Left ventricle myocardium inferior (tissue), 1 donor: ENCODE data around the gene MAP3K7CL. TPM values are rescaled to one million over a fixed set of nuclear protein-coding genes. Genes with fewer than 3 reads are reported as not detected.

Source experiments
- DNase-seq: peaks from one replicate; pipeline ENCODE4 v3.0.0-alpha.2; 2020
- H3K27ac ChIP-seq: fragments of 200-600 bp; replicated peaks from 2 replicates; pipeline ENCODE4 v1.8.0; 2021
- H3K27me3 ChIP-seq: fragments of 200-600 bp; 2 replicates; pipeline ENCODE4 v1.8.0; 2021; ENCODE audit warnings: low read depth
- H3K36me3 ChIP-seq: fragments of 200-600 bp; 2 replicates; pipeline ENCODE4 v1.8.0; 2021
- H3K4me1 ChIP-seq: fragments of 200-600 bp; 2 replicates; pipeline ENCODE4 v1.8.0; 2021
- H3K4me3 ChIP-seq: fragments of 200-600 bp; 2 replicates; pipeline ENCODE4 v1.8.0; 2021; ENCODE audit warnings: mild to moderate bottlenecking, moderate library complexity
- H3K9me3 ChIP-seq: fragments of 200-600 bp; replicated peaks from 2 replicates; pipeline ENCODE4 v1.8.0; 2021
- intact Hi-C: fragments of 100-400 bp; cut with micrococcal nuclease; formaldehyde crosslinking; loops from one replicate; pipeline ENCODE4 v1.11.0; 2022
- total RNA-seq: library from RNA; stranded (reverse); fragmentation: NEBNext Ultra II Directional; extraction: Animal tissue kit (Norgen Biotek cat#: 25700); gene quantifications from one replicate; pipeline ENCODE4 v1.2.1, GENCODE V29; 2021
- TF ChIP-seq, protein P1 (sequence below): fragments of 200-600 bp; IDR thresholded peaks from 2 replicates; pipeline ENCODE4 v1.8.0; 2021; ENCODE audit warnings: antibody characterized with exemption, mild to moderate bottlenecking, borderline replicate concordance
- donor health status: DM: no; HTN: yes; CAD: no; lungs with severe emphysema.

MAP3K7CL gene
- total RNA-seq, 1 donor from 2014 or later: 2.1 TPM

- no peaks in the 10 kb centered on the region for H3K9me3 ChIP-seq
- H3K27me3 ChIP-seq: no peaks in the 10 kb centered on the region
- TF ChIP-seq, protein P1, sequence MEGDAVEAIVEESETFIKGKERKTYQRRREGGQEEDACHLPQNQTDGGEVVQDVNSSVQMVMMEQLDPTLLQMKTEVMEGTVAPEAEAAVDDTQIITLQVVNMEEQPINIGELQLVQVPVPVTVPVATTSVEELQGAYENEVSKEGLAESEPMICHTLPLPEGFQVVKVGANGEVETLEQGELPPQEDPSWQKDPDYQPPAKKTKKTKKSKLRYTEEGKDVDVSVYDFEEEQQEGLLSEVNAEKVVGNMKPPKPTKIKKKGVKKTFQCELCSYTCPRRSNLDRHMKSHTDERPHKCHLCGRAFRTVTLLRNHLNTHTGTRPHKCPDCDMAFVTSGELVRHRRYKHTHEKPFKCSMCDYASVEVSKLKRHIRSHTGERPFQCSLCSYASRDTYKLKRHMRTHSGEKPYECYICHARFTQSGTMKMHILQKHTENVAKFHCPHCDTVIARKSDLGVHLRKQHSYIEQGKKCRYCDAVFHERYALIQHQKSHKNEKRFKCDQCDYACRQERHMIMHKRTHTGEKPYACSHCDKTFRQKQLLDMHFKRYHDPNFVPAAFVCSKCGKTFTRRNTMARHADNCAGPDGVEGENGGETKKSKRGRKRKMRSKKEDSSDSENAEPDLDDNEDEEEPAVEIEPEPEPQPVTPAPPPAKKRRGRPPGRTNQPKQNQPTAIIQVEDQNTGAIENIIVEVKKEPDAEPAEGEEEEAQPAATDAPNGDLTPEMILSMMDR: no peak
- H3K27ac ChIP-seq: no peak overlapping the region
- peaks cover 21% of the 10 kb centered on the region for H3K4me1 ChIP-seq
- intact Hi-C loops: no loop called here
- no peak overlapping the region for H3K4me3 ChIP-seq
- H3K36me3 ChIP-seq: no peaks in the 10 kb centered on the region
- no peak for DNase-seq
Measured at GRCh38 chr21:29184037-29184436, 53.6 kb downstream of the MAP3K7CL start.

GRCh38 chr21:29185172-29185571 lies 54.7 kb downstream of the MAP3K7CL start:
- no peak overlapping the region for H3K4me3 ChIP-seq
- no peaks in the 10 kb centered on the region for H3K27me3 ChIP-seq
- H3K9me3 ChIP-seq: no peaks in the 10 kb centered on the region
- DNase-seq: no peak
- H3K27ac ChIP-seq: no peak overlapping the region
- intact Hi-C loops: no loop called here
- TF ChIP-seq, protein P1: no peak
- peaks cover 21% of the 10 kb centered on the region for H3K4me1 ChIP-seq
- H3K36me3 ChIP-seq: no peaks in the 10 kb centered on the region

- H3K9me3 ChIP-seq: no peaks in the 10 kb centered on the region
- TF ChIP-seq, protein P1: no peak
- no peak overlapping the region for H3K4me3 ChIP-seq
- no peaks in the 10 kb centered on the region for H3K36me3 ChIP-seq
- DNase-seq: no peak
- no peak overlapping the region for H3K27ac ChIP-seq
- H3K27me3 ChIP-seq: no peaks in the 10 kb centered on the region
- H3K4me1 ChIP-seq: peaks cover 21% of the 10 kb centered on the region
- intact Hi-C loops: no loop called here
Measured at GRCh38 chr21:29185633-29186032, 55.2 kb downstream of the MAP3K7CL start.

GRCh38 chr21:29186246-29186645 lies 55.8 kb downstream of the MAP3K7CL start:
- no peak for DNase-seq
- Histone ChIP-seq H3K4me1 (peaks cover 20% of the 10 kb centered on the region), H3K27me3 (no peaks in the 10 kb centered on the region), H3K36me3 (no peaks in the 10 kb centered on the region), H3K9me3 (no peaks in the 10 kb centered on the region), H3K27ac (no peak overlapping the region), H3K4me3 (no peak overlapping the region)
- intact Hi-C loops: no loop called here
- TF ChIP-seq, protein P1: no peak

GRCh38 chr21:29187944-29188343 lies 57.5 kb downstream of the MAP3K7CL start:
- no peaks in the 10 kb centered on the region for H3K27me3 ChIP-seq

More at GRCh38 chr21:29187944-29188343, 57.5 kb downstream of the MAP3K7CL start:
- DNase-seq: no peak
- Histone ChIP-seq H3K9me3 (no peaks in the 10 kb centered on the region), H3K36me3 (no peaks in the 10 kb centered on the region), H3K27ac (no peak overlapping the region), H3K4me1 (peaks cover 3% of the 10 kb centered on the region), H3K4me3 (no peak overlapping the region)
- TF ChIP-seq, protein P1: no peak
- intact Hi-C loops: no loop called here
